DMS79 (cell line): Measurements from ENCODE around the gene LRRC27.
"Not testable (repeated sequence)": the region's sequence is repeated elsewhere in the genome, so short reads cannot be mapped to it uniquely, and the experiment has no call there.

Experiments used
- DNase-seq: peaks from one replicate; lab custom pipeline; 2025; lab: John Stamatoyannopoulos, UW

LRRC27 gene

GRCh38 chr10:132314881-132315280, 17.1 kb upstream of the LRRC27 start:
- DNase-seq, result not testable (repeated sequence)

GRCh38 chr10:132316133-132316532, 15.9 kb upstream of the LRRC27 start:
- no peak for DNase-seq

- not testable (repeated sequence) for DNase-seq
These were observed 14.5 kb upstream of the LRRC27 start for GRCh38 chr10:132317477-132317876.

GRCh38 chr10:132319853-132320653, 11.9 kb upstream of the LRRC27 start:
- no peak for DNase-seq

GRCh38 chr10:132320654-132321469, 11.1 kb upstream of the LRRC27 start:
- no peak for DNase-seq

GRCh38 chr10:132321726-132322125, 10.3 kb upstream of the LRRC27 start:
- no peak for DNase-seq

- DNase-seq, result no peak
These were observed 9.4 kb upstream of the LRRC27 start for GRCh38 chr10:132322586-132323048.

GRCh38 chr10:132324186-132324585, 7.8 kb upstream of the LRRC27 start:
- DNase-seq, result no peak

GRCh38 chr10:132326344-132326889, 5.6 kb upstream of the LRRC27 start:
- DNase-seq, result no peak

- no peak for DNase-seq
These were observed 5.1 kb upstream of the LRRC27 start for GRCh38 chr10:132326925-132327324.

- DNase-seq, result no peak
These were observed 3.9 kb upstream of the LRRC27 start for GRCh38 chr10:132328106-132328505.

GRCh38 chr10:132328738-132329137, 3.3 kb upstream of the LRRC27 start:
- DNase-seq, result no peak

GRCh38 chr10:132329565-132330485, 2.2 kb upstream of the LRRC27 start:
- DNase-seq, result peak; percentile 20

GRCh38 chr10:132330486-132330833, 1.5 kb upstream of the LRRC27 start:
- DNase-seq, result no peak

GRCh38 chr10:132332433-132332754, 401 bp downstream of the LRRC27 start:
- DNase-seq, result no peak

- DNase-seq, result no peak
These were observed 1.4 kb downstream of the LRRC27 start for GRCh38 chr10:132333386-132333785.

GRCh38 chr10:132334631-132335188, 2.7 kb downstream of the LRRC27 start:
- no peak for DNase-seq

- no peak for DNase-seq
These were observed 3.4 kb downstream of the LRRC27 start for GRCh38 chr10:132335189-132336063.

GRCh38 chr10:132336064-132336746, 4.2 kb downstream of the LRRC27 start:
- DNase-seq, result no peak

- no peak for DNase-seq
These were observed 5.0 kb downstream of the LRRC27 start for GRCh38 chr10:132336919-132337407.
